ENCODE results near the gene USP2. TPM values are rescaled to one million over a fixed set of nuclear protein-coding genes. Genes with fewer than 3 reads are reported as not detected.

USP2 gene
- total RNA-seq, 1 experiment from 2014 or later, result 14.4 TPM

Small RNAs within 50 kb of the gene (microRNA-seq; reads per million reads assigned to microRNA genes)
- not detected for gene MIR6756

Other genes starting within 250 kb of the USP2 start
- 0.18 TPM in 1 of 2 replicates, not detected in the other for gene ABCG4, start 232.6 kb downstream of the USP2 start, total RNA-seq (2022)
- 7.2 and 8.0 TPM in 2 replicates for gene NLRX1, start 213.0 kb downstream of the USP2 start, total RNA-seq (2022)
- gene NHERF4, start 196.2 kb downstream of the USP2 start, total RNA-seq (2022), result 9.6 and 10.0 TPM in 2 replicates
- 52.7 and 53.5 TPM in 2 replicates for gene CBL, start 175.4 kb downstream of the USP2 start, total RNA-seq (2022)
- 8.3 and 9.8 TPM in 2 replicates for gene MCAM, start 64.6 kb downstream of the USP2 start, total RNA-seq (2022)
- gene RNF26, start 47.2 kb downstream of the USP2 start, total RNA-seq (2022), result 85.8 and 92.7 TPM in 2 replicates
- gene C1QTNF5, start 40.8 kb downstream of the USP2 start, total RNA-seq (2022), result 0.56 and 1.2 TPM in 2 replicates
- not detected in 2 replicates for gene MFRP, start 35.0 kb downstream of the USP2 start, total RNA-seq (2022)
- gene THY1, start 41.5 kb upstream of the USP2 start, total RNA-seq (2022), result not detected in 2 replicates